LNCaP clone FGC (cell line): ENCODE measurements around the gene ATXN1.

ENCODE experiments used
- DNase-seq: peaks from one replicate; pipeline ENCODE4 v3.0.0-alpha.2; 2011; ENCODE audit warnings: low read depth
- H3K4me3 ChIP-seq: 2 replicates; pipeline ENCODE4 v1.5.1; 2011; ENCODE audit warnings: mild to moderate bottlenecking, low read depth, low read length, control low read depth
- TF ChIP-seq, protein P1 (sequence below): IDR thresholded peaks from 2 replicates; pipeline ENCODE4 v1.5.1; 2012; ENCODE audit warnings: mild to moderate bottlenecking; ENCODE audit not compliant: control insufficient read depth, insufficient read depth; ENCODE audit errors: extremely low read depth

The ATXN1 gene

DNA sequence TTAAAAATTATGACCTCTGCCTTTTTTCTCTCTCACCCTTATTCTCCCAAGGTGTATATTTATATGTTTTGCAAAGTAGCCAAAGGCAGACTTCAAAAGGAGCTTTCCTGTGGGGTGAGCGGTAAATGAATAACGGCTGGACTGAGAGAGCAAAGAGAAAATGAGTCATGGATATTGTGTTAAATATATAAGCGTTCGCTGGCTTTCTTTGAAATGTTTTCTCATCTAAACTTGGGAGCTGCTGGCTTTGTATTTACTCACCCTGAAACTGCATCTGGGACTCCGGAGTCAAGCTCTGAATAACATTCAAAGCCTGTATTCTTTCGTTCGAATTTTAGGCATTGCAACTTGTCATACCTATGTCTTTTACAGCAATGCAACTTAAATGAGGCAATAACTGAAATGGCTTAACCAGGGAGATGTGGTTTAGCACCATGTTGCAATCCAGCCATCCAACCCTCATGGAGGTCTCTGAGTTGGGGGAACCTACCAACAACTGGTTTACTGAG, 32.0 kb downstream of the ATXN1 start:
- DNase-seq, result no peak
- TF ChIP-seq, protein P1, sequence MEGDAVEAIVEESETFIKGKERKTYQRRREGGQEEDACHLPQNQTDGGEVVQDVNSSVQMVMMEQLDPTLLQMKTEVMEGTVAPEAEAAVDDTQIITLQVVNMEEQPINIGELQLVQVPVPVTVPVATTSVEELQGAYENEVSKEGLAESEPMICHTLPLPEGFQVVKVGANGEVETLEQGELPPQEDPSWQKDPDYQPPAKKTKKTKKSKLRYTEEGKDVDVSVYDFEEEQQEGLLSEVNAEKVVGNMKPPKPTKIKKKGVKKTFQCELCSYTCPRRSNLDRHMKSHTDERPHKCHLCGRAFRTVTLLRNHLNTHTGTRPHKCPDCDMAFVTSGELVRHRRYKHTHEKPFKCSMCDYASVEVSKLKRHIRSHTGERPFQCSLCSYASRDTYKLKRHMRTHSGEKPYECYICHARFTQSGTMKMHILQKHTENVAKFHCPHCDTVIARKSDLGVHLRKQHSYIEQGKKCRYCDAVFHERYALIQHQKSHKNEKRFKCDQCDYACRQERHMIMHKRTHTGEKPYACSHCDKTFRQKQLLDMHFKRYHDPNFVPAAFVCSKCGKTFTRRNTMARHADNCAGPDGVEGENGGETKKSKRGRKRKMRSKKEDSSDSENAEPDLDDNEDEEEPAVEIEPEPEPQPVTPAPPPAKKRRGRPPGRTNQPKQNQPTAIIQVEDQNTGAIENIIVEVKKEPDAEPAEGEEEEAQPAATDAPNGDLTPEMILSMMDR, result no peak
- no peak overlapping the region for H3K4me3 ChIP-seq

DNA sequence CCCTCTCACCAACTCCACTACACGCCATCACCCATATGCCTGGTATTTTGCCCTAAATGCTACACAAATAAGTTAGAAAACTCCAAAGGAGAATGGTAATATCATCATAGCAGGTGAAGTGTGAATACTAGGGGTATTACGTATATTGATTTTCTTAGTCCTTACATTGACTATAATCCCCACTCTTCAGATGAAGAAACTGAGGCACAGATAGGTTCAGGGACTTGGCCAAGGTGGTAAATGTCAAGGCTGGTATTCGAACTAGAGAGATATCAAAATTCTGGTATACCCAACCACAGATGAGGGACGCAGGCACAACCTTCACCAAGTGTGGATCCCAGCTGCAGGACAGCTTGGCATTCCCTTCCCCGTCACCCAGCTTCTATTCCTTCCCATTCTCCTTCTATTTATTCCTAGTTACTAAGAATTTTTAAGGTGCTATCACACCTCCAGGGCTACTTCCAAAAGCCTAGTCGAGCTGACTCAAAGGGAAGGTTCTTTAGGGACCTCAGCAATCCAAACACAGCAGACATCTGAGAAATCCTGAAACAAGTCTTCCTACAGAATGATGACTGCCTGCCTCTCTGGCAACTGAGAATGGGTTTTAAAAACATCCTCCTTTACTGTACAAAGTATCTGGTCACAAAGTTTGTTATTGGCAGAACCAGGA, 32.6 kb downstream of the ATXN1 start:
- DNase-seq, result no peak
- no peak overlapping the region for H3K4me3 ChIP-seq

DNA sequence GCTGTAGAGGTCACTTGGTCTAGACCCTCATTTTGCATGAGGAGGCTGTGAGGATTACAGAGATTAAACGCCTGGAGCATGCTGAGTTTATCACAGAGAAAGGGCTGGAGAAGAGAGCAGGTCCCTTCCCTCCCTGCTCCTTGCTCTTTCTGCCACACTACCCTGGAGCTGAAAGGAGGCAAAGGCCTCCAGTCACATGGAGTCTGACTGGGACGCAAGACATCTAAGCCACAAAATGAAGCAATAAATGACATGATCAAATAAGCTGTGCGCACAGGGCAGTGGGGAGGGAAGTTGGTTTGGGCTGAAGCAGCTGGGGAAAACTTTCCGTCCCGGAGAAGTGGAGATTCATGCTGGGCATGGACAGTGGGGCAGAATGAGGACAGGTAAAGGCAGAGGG, 33.3 kb downstream of the ATXN1 start:
- no peak overlapping the region for H3K4me3 ChIP-seq
- TF ChIP-seq, protein P1, result no peak
- DNase-seq, result no peak

More for the DNA sequence above, 32.6 kb downstream of the ATXN1 start:
- TF ChIP-seq, protein P1, result no peak

DNA sequence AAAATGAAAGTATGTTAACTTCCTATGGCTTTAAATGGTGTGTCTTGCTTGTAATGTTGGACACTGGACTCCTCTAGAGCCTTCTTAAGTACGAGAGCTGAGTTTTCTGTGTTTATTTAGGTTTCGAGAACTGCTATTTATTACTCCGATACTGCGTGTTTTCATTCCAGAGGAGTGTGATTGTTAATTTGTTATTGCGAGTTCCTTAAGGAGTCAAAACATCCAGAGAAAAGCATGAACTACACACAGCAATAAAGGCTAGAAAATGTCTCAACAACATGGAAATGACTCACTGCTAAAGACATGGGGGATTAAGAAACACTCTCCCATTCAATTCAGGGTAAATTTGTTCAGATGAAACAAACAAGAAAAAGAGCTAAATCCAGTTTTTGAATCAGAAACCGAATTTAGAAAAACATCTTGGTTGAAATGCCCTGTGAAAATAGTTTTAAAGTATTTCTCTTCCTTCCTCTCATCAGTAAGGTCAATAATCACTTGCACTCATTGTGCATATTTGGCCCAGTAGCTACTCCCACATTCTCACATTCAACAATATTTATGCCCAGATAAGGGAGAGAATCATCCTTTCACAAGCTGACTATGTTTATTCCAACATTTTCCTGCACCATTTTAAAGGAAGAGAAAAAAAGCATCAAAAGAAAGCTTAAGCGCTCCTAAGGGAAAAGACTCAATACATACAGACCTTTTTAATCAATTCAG, 36.0 kb downstream of the ATXN1 start:
- no peak for DNase-seq
- no peak overlapping the region for H3K4me3 ChIP-seq
- TF ChIP-seq, protein P1, result no peak

DNA sequence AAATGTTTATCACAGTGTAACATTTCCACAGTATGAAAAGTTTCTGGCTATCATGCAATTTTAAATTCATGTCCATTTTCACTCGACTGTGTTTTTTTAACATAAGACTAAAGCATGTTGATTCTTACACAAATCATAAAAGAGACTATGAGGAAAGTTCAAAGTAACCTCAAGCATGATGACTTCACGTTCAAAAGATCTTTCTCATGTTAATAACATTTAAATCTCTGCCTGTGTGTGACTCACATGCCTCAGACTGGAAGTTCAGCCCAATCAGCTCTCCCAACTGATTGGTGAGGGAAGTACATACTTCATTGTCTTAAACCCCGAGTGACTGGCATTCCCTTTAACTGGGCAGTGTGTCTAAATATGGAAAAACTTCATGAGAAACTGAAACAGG, 37.4 kb downstream of the ATXN1 start:
- no peak for DNase-seq
- no peak overlapping the region for H3K4me3 ChIP-seq
- TF ChIP-seq, protein P1, result no peak

DNA sequence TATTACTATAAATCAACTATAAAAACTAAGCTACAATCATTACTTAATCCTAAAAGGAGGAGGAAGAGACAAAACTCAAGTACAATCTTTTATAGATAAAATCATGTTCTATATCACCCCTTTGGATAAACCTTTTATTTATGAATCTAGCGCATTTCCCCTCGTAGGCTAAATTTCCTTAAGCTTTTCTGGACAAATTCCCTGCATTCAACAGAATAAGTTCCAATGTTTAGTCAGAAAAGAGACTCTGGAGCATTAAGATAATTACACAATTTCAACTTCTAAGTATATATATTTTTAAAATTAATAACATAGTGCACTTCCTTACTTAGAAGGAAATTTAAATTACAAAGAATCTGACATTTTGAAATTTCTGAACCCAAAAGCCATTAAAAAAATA, 37.9 kb downstream of the ATXN1 start:
- H3K4me3 ChIP-seq, result peak overlapping the region; percentile 2; the same call in 1 of the 2 replicates
- no peak for DNase-seq
- TF ChIP-seq, protein P1, result no peak
